GM23338 (cell line): ENCODE data around the gene FRAT2. TPM values are rescaled to one million over a fixed set of nuclear protein-coding genes. Genes with fewer than 3 reads are reported as not detected.

Source experiments
- ATAC-seq: fragments of 200-7000 bp; cut with Tn5 transposase; 3 replicates; pipeline ENCODE4 v1.9.1; 2020
- DNase-seq: peaks from one replicate; pipeline ENCODE4 v3.0.0-alpha.2; 2015; ENCODE audit warnings: low spot score
- H2AFZ ChIP-seq: fragments of 200-600 bp; sonication (generic); 2 replicates; pipeline ENCODE4 v1.8.0; 2016; ENCODE audit warnings: antibody characterized with exemption, mild to moderate bottlenecking, moderate library complexity
- H3F3A ChIP-seq: fragments of 200-600 bp; sonication (generic); replicated peaks from 2 replicates; pipeline ENCODE4 v1.8.0; 2017; ENCODE audit warnings: antibody characterized with exemption, mixed run types, low read depth
- H3K27ac ChIP-seq: fragments of 200-600 bp; sonication (generic); 2 replicates; pipeline ENCODE4 v1.6.1; 2016; ENCODE audit warnings: low read depth
- H3K27me3 ChIP-seq: fragments of 200-600 bp; sonication (generic); 2 replicates; pipeline ENCODE4 v1.8.0; 2016; ENCODE audit warnings: mild to moderate bottlenecking, mixed run types, moderate library complexity; ENCODE audit not compliant: insufficient read depth
- H3K36me3 ChIP-seq: fragments of 200-600 bp; sonication (generic); 2 replicates; pipeline ENCODE4 v1.8.0; 2016; ENCODE audit warnings: mild to moderate bottlenecking; ENCODE audit not compliant: insufficient read depth
- H3K4me1 ChIP-seq: fragments of 200-600 bp; sonication (generic); 2 replicates; pipeline ENCODE4 v1.8.0; 2016; ENCODE audit warnings: mild to moderate bottlenecking, moderate library complexity; ENCODE audit not compliant: insufficient read depth
- H3K4me2 ChIP-seq: fragments of 200-600 bp; sonication (generic); 2 replicates; pipeline ENCODE4 v1.7.1; 2017; ENCODE audit warnings: mixed run types
- H3K4me3 ChIP-seq: fragments of 200-600 bp; sonication (generic); 2 replicates; pipeline ENCODE4 v1.6.1; 2016; ENCODE audit warnings: mixed run types
- H3K79me2 ChIP-seq: fragments of 200-600 bp; sonication (generic); replicated peaks from 2 replicates; pipeline ENCODE4 v1.8.0; 2017; ENCODE audit warnings: mild to moderate bottlenecking; ENCODE audit not compliant: insufficient read depth
- H3K9me2 ChIP-seq: fragments of 200-600 bp; sonication (generic); 2 replicates; pipeline ENCODE4 v1.8.0; 2017; ENCODE audit not compliant: insufficient read depth
- H4K20me1 ChIP-seq: fragments of 200-600 bp; sonication (generic); replicated peaks from 2 replicates; pipeline ENCODE4 v1.8.0; 2017; ENCODE audit warnings: mild to moderate bottlenecking; ENCODE audit not compliant: insufficient read depth
- H3K27ac Mint-ChIP-seq: 2 replicates; pipeline ENCODE4 v1.8.0; 2020; ENCODE audit warnings: inconsistent platforms, mild to moderate bottlenecking, moderate library complexity, mixed read lengths
- H3K27me3 Mint-ChIP-seq: 3 replicates; pipeline ENCODE4 v1.8.0; 2022; ENCODE audit warnings: low read depth, mild to moderate bottlenecking, moderate library complexity, mixed read lengths, inconsistent platforms; ENCODE audit not compliant: insufficient read depth, poor library complexity
- H3K36me3 Mint-ChIP-seq: 3 replicates; pipeline ENCODE4 v1.8.0; 2021; ENCODE audit warnings: low read depth, mild to moderate bottlenecking, inconsistent platforms, moderate library complexity, mixed read lengths
- H3K4me1 Mint-ChIP-seq: 3 replicates; pipeline ENCODE4 v1.8.0; 2020; ENCODE audit warnings: mild to moderate bottlenecking, inconsistent platforms, mixed read lengths
- H3K4me3 Mint-ChIP-seq: 3 replicates; pipeline ENCODE4 v1.8.0; 2021; ENCODE audit warnings: moderate library complexity, mild to moderate bottlenecking, inconsistent platforms, mixed read lengths
- H3K9me3 Mint-ChIP-seq: 3 replicates; pipeline ENCODE4 v1.8.0; 2020; ENCODE audit warnings: moderate library complexity, mild to moderate bottlenecking, inconsistent platforms, mixed read lengths
- EZH2phosphoT487 ChIP-seq: fragments of 200-600 bp; sonication (generic); IDR thresholded peaks from one replicate; pipeline ENCODE4 v1.8.1; 2018; ENCODE audit warnings: antibody characterized with exemption; ENCODE audit not compliant: unreplicated experiment
- JUNB ChIP-seq: IDR thresholded peaks from one replicate; pipeline ENCODE4 v1.6.1; 2016; ENCODE audit warnings: antibody characterized with exemption; ENCODE audit not compliant: unreplicated experiment
- POLR2AphosphoS5 ChIP-seq: IDR thresholded peaks from 2 replicates; pipeline ENCODE4 v1.6.1; 2016; ENCODE audit warnings: antibody characterized with exemption, low read depth
- ZNF114 ChIP-seq: fragments of 250-450 bp; sonication (Bioruptor Pico); IDR thresholded peaks from 2 replicates; pipeline ENCODE4 v1.5.0; 2020; ENCODE audit warnings: mild to moderate bottlenecking, moderate library complexity
- ZNF331 ChIP-seq: fragments of 250-450 bp; sonication (Bioruptor Pico); IDR thresholded peaks from 2 replicates; pipeline ENCODE4 v1.5.0; 2020; ENCODE audit warnings: low read depth, mild to moderate bottlenecking, moderate library complexity
- polyA plus RNA-seq: library from polyadenylated mRNA; unstranded; fragments of >200 nt; fragmentation: Nextera tagmentation; extraction: Ambion mirVana; gene quantifications from 2 replicates; pipeline ENCODE4 v1.2.1, GENCODE V29; 2016
- total RNA-seq: library from RNA; depleted of rRNA; stranded (reverse); fragments of >200 nt; shearing (Covaris generic); gene quantifications from 2 replicates; pipeline ENCODE4 v1.2.3, GENCODE V29; 2014
- TF ChIP-seq, protein P1 (sequence below): IDR thresholded peaks from one replicate; pipeline ENCODE4 v1.6.1; 2018; ENCODE audit warnings: antibody characterized with exemption; ENCODE audit not compliant: unreplicated experiment
- TF ChIP-seq, protein P2 (sequence below): IDR thresholded peaks from 2 replicates; pipeline ENCODE4 v1.6.1; 2016; ENCODE audit warnings: antibody characterized with exemption

The FRAT2 gene
- total and polyA plus RNA-seq, 2 experiments from 2014 or later = 24.5 to 109 TPM

DNA sequence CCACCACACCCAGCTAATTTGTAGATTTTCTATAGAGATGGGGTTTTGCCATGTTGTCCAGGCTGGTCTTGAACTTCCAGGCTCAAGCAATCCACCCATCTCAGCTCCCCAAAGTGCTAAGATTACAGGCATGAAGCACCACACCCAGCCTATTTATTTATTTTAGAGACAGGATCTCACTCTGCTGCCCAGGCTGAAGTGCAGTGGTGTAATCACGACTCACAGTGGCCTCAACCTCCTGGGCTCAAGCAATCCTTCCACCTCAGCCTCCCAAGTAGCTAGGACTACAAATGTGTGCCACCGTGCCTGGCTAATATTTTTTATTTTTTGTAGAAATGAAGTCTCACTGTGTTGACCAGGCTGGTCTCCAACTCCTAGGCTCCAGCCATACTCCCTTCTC lies 6.9 kb upstream of the FRAT2 start (continued):
- TF ChIP-seq, protein P1, sequence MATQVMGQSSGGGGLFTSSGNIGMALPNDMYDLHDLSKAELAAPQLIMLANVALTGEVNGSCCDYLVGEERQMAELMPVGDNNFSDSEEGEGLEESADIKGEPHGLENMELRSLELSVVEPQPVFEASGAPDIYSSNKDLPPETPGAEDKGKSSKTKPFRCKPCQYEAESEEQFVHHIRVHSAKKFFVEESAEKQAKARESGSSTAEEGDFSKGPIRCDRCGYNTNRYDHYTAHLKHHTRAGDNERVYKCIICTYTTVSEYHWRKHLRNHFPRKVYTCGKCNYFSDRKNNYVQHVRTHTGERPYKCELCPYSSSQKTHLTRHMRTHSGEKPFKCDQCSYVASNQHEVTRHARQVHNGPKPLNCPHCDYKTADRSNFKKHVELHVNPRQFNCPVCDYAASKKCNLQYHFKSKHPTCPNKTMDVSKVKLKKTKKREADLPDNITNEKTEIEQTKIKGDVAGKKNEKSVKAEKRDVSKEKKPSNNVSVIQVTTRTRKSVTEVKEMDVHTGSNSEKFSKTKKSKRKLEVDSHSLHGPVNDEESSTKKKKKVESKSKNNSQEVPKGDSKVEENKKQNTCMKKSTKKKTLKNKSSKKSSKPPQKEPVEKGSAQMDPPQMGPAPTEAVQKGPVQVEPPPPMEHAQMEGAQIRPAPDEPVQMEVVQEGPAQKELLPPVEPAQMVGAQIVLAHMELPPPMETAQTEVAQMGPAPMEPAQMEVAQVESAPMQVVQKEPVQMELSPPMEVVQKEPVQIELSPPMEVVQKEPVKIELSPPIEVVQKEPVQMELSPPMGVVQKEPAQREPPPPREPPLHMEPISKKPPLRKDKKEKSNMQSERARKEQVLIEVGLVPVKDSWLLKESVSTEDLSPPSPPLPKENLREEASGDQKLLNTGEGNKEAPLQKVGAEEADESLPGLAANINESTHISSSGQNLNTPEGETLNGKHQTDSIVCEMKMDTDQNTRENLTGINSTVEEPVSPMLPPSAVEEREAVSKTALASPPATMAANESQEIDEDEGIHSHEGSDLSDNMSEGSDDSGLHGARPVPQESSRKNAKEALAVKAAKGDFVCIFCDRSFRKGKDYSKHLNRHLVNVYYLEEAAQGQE = no peak
- TF ChIP-seq, protein P2, sequence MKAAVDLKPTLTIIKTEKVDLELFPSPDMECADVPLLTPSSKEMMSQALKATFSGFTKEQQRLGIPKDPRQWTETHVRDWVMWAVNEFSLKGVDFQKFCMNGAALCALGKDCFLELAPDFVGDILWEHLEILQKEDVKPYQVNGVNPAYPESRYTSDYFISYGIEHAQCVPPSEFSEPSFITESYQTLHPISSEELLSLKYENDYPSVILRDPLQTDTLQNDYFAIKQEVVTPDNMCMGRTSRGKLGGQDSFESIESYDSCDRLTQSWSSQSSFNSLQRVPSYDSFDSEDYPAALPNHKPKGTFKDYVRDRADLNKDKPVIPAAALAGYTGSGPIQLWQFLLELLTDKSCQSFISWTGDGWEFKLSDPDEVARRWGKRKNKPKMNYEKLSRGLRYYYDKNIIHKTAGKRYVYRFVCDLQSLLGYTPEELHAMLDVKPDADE = no peak

DNA sequence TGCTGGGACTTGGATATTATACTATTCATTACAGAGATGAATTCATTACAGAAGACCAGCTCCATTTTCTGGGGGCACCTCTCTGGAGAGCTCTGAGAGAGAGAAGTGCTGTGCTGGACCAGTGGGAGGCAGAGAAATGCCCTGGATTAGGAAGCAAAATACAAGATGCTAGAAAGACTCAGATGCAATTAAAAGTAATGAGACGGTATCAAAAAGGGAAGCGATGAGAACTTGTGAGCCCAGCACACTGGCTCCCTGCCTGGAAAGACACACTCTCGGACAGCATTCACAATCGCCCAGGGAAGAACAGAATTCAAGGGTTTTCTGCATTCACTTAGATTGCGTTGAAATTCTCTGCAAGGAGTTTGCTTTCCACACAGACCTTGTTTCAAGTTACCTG lies 3.5 kb upstream of the FRAT2 start:
- no peaks in the 10 kb centered on the region; the same call in 1 of the 2 replicates for H4K20me1 ChIP-seq
- Mint-ChIP-seq H3K36me3 (peaks cover 4% of the 10 kb centered on the region), H3K4me1 (peaks cover 38% of the 10 kb centered on the region), H3K4me3 (peak overlapping the region; percentile 62), H3K27me3 (peaks cover 18% of the 10 kb centered on the region), H3K27ac (peak overlapping the region; percentile 90; the same call in 1 of the 2 replicates), H3K9me3 (no peaks in the 10 kb centered on the region)
- H3K36me3 ChIP-seq = no peaks in the 10 kb centered on the region
- H3K4me3 ChIP-seq = peak overlapping the region; percentile 43
- H3K4me2 ChIP-seq = peak overlapping the region; percentile 66
- DNase-seq = peak; percentile 33
- peak overlapping the region; percentile 98 for H3K27ac ChIP-seq
- 0 out of 2 replicates have a peak overlapping the region, but pooled peaks have one; percentile 45 for H2AFZ ChIP-seq
- peaks cover 15% of the 10 kb centered on the region for H3F3A ChIP-seq
- H3K9me2 ChIP-seq = no peaks in the 10 kb centered on the region
- H3K4me1 ChIP-seq = peaks cover 40% of the 10 kb centered on the region
- peaks cover 9% of the 10 kb centered on the region for H3K79me2 ChIP-seq
- TF ChIP-seq, protein P2 = no peak
- TF ChIP-seq ZNF114 (CRISPR knock-in tag) (no peak), ZNF331 (no peak), POLR2AphosphoS5 (no peak), JUNB (no peak), EZH2phosphoT487 (no peak)
- TF ChIP-seq, protein P1 = no peak
- H3K27me3 ChIP-seq = no peaks in the 10 kb centered on the region
- no peak for ATAC-seq
